Measurements from ENCODE around the gene NECTIN3.

- TF ChIP-seq JUN (IDR thresholded peaks at IDR 0.05), result no peak
- no peak for TF ChIP-seq CTCF (IDR thresholded peaks at IDR 0.05)
- no peak for TF ChIP-seq FOSB (CRISPR knock-in tag; IDR thresholded peaks at IDR 0.05)
- no peak for TF ChIP-seq MAX (IDR thresholded peaks at IDR 0.05)
- no peak for TF ChIP-seq RAD21 (conservative IDR thresholded peaks at IDR 0.05 in 1 of 2, IDR thresholded peaks at IDR 0.05 in 1 of 2)
- no peak for TF ChIP-seq EP300 (IDR thresholded peaks at IDR 0.05)
- no peak for TF ChIP-seq REST (IDR thresholded peaks at IDR 0.05)
- no peak for TF ChIP-seq POLR2AphosphoS2 (conservative IDR thresholded peaks at IDR 0.05; ENCODE audit: low read length)
- no peak for TF ChIP-seq USF2 (IDR thresholded peaks at IDR 0.05)
- TF ChIP-seq NR3C1 (IDR thresholded peaks at IDR 0.05), result no peak
- TF ChIP-seq SMC3 (IDR thresholded peaks at IDR 0.05), result no peak
- no peak for TF ChIP-seq MYC (IDR thresholded peaks at IDR 0.05; ENCODE audit: borderline replicate concordance, low read length)
Measured at GRCh38 chr3:111032677-111033076, 38.9 kb upstream of the NECTIN3 start.
